Activated T-helper 2 cell treated with anti-CD3 and anti-CD28 coated beads, Interferon-gamma antibody, Interleukin-2, Interleukin-4, amounts not matched to agents 10 μg/mL and 5 μg/mL and 100 μg/mL, durations not matched to agents 14 hours and 24 hours and 36 hours (primary cell): ENCODE results near the gene FREM1. TPM values are rescaled to one million over a fixed set of nuclear protein-coding genes. Genes with fewer than 3 reads are reported as not detected.
A peak's percentile ranks its signal among the peaks of the same experiment; 100 is the strongest.

Source experiments
- DNase-seq: peaks from one replicate; pipeline ENCODE4 v3.0.0; 2021; ENCODE audit warnings: low spot score
- H3K27ac Mint-ChIP-seq: one replicate; pipeline ENCODE4 v1.8.0; 2021; ENCODE audit warnings: mixed read lengths
- H3K27me3 Mint-ChIP-seq: one replicate; pipeline ENCODE4 v1.8.0; 2021; ENCODE audit warnings: low read depth, mixed read lengths
- H3K36me3 Mint-ChIP-seq: one replicate; pipeline ENCODE4 v1.8.0; 2021; ENCODE audit warnings: low read depth, mixed read lengths
- H3K4me1 Mint-ChIP-seq: one replicate; pipeline ENCODE4 v1.8.0; 2021; ENCODE audit warnings: low read depth, mixed read lengths
- H3K4me3 Mint-ChIP-seq: one replicate; pipeline ENCODE4 v1.8.0; 2021; ENCODE audit warnings: low read depth, mild to moderate bottlenecking, moderate library complexity, mixed read lengths
- H3K9me3 Mint-ChIP-seq: one replicate; pipeline ENCODE4 v1.8.0; 2021; ENCODE audit warnings: mixed read lengths
- intact Hi-C: fragments of 100-400 bp; cut with micrococcal nuclease; formaldehyde crosslinking; loops from one replicate; pipeline ENCODE4 v1.15.1; 2023
- total RNA-seq: library from RNA; stranded (reverse); gene quantifications from 2 replicates; pipeline ENCODE4 v1.2.3, GENCODE V29; 2022

The FREM1 gene
- total RNA-seq, 1 donor from 2014 or later: not detected

GRCh38 chr9:14722391-14723035 is 187.7 kb downstream of the FREM1 start, which contains the start of gene CER1:
Gene CER1, minus strand, starts transcription at chr9:14722733. Its CDS starts 61 bp downstream, at chr9:14722672.
- intact Hi-C loops: no loop called here

GRCh38 chr9:14719231-14719923 is 190.9 kb downstream of the FREM1 start:
- Mint-ChIP-seq H3K9me3 (no peaks in the 10 kb centered on the region), H3K27me3 (peaks cover 3% of the 10 kb centered on the region), H3K4me3 (no peak overlapping the region), H3K4me1 (no peaks in the 10 kb centered on the region), H3K36me3 (no peaks in the 10 kb centered on the region), H3K27ac (no peak overlapping the region)
- DNase-seq: no peak
- intact Hi-C loops: no loop called here

More at GRCh38 chr9:14722391-14723035, 187.7 kb downstream of the FREM1 start, which contains the start of gene CER1:
- Mint-ChIP-seq H3K4me1 (no peaks in the 10 kb centered on the region), H3K36me3 (no peaks in the 10 kb centered on the region), H3K27ac (no peak within 1 kb of the TSS), H3K4me3 (no peak within 1 kb of the TSS), H3K9me3 (no peaks in the 10 kb centered on the region), H3K27me3 (peaks cover 3% of the 10 kb centered on the region)
- no peak for DNase-seq

- no peaks in the 10 kb centered on the region for H3K36me3 Mint-ChIP-seq
- peaks cover 6% of the 10 kb centered on the region for H3K27me3 Mint-ChIP-seq
- DNase-seq: no peak
- H3K4me1 Mint-ChIP-seq: no peaks in the 10 kb centered on the region
- H3K4me3 Mint-ChIP-seq: no peak overlapping the region
- peaks cover 2% of the 10 kb centered on the region for H3K9me3 Mint-ChIP-seq
- intact Hi-C loops: no loop called here
- H3K27ac Mint-ChIP-seq: no peak overlapping the region
Observed at GRCh38 chr9:14715102-14715501, 195.1 kb downstream of the FREM1 start.

- Mint-ChIP-seq H3K4me1 (no peaks in the 10 kb centered on the region), H3K9me3 (peaks cover 4% of the 10 kb centered on the region), H3K4me3 (no peak overlapping the region), H3K36me3 (no peaks in the 10 kb centered on the region), H3K27me3 (peaks cover 3% of the 10 kb centered on the region), H3K27ac (no peak overlapping the region)
- intact Hi-C loops: no loop called here
- DNase-seq: no peak
Observed at GRCh38 chr9:14713187-14713767, 197.0 kb downstream of the FREM1 start.

- no peak overlapping the region for H3K4me3 Mint-ChIP-seq
- peaks cover 21% of the 10 kb centered on the region for H3K9me3 Mint-ChIP-seq
- no peaks in the 10 kb centered on the region for H3K36me3 Mint-ChIP-seq
- H3K4me1 Mint-ChIP-seq: no peaks in the 10 kb centered on the region
- H3K27ac Mint-ChIP-seq: no peak overlapping the region
- no peak for DNase-seq
- H3K27me3 Mint-ChIP-seq: peaks cover 3% of the 10 kb centered on the region
- intact Hi-C loops: no loop called here
Observed at GRCh38 chr9:14710804-14711203, 199.4 kb downstream of the FREM1 start.

- Mint-ChIP-seq H3K4me1 (no peaks in the 10 kb centered on the region), H3K36me3 (no peaks in the 10 kb centered on the region)
- DNase-seq: no peak
Observed at GRCh38 chr9:14706530-14707140, 203.6 kb downstream of the FREM1 start.

GRCh38 chr9:14705079-14705478 is 205.1 kb downstream of the FREM1 start:
- H3K27me3 Mint-ChIP-seq: peaks cover 2% of the 10 kb centered on the region
- no peak overlapping the region for H3K27ac Mint-ChIP-seq
- DNase-seq: no peak
- intact Hi-C loops: no loop called here
- H3K4me3 Mint-ChIP-seq: no peak overlapping the region
- no peaks in the 10 kb centered on the region for H3K36me3 Mint-ChIP-seq
- peaks cover 32% of the 10 kb centered on the region for H3K9me3 Mint-ChIP-seq
- H3K4me1 Mint-ChIP-seq: no peaks in the 10 kb centered on the region

More at GRCh38 chr9:14706530-14707140, 203.6 kb downstream of the FREM1 start:
- Mint-ChIP-seq H3K9me3 (peaks cover 34% of the 10 kb centered on the region), H3K27ac (no peak overlapping the region), H3K27me3 (peaks cover 3% of the 10 kb centered on the region), H3K4me3 (no peak overlapping the region)
- intact Hi-C loops: no loop called here

GRCh38 chr9:14704281-14704680 is 205.9 kb downstream of the FREM1 start:
- no peaks in the 10 kb centered on the region for H3K4me1 Mint-ChIP-seq
- H3K27ac Mint-ChIP-seq: no peak overlapping the region
- no peak for DNase-seq
- H3K9me3 Mint-ChIP-seq: peaks cover 31% of the 10 kb centered on the region
- no peak overlapping the region for H3K4me3 Mint-ChIP-seq
- intact Hi-C loops: no loop called here
- peaks cover 2% of the 10 kb centered on the region for H3K27me3 Mint-ChIP-seq
- H3K36me3 Mint-ChIP-seq: no peaks in the 10 kb centered on the region

GRCh38 chr9:14702200-14702720 is 208.0 kb downstream of the FREM1 start:
- Mint-ChIP-seq H3K27me3 (peaks cover 10% of the 10 kb centered on the region), H3K27ac (no peak overlapping the region), H3K4me3 (no peak overlapping the region), H3K4me1 (no peaks in the 10 kb centered on the region), H3K36me3 (no peaks in the 10 kb centered on the region), H3K9me3 (peaks cover 22% of the 10 kb centered on the region)
- intact Hi-C loops: no loop called here
- DNase-seq: no peak

- H3K4me3 Mint-ChIP-seq: peak within 1 kb of the TSS; percentile 94
- peaks cover 37% of the 10 kb centered on the region for H3K4me1 Mint-ChIP-seq
- H3K9me3 Mint-ChIP-seq: no peaks in the 10 kb centered on the region
- intact Hi-C loops: no loop called here
- peak; percentile 46 for DNase-seq
- H3K36me3 Mint-ChIP-seq: peaks cover 16% of the 10 kb centered on the region
- H3K27me3 Mint-ChIP-seq: peaks cover 13% of the 10 kb centered on the region
- peak within 1 kb of the TSS; percentile 89 for H3K27ac Mint-ChIP-seq
Observed at GRCh38 chr9:14693251-14693861, 216.9 kb downstream of the FREM1 start, which contains the start of gene ZDHHC21. Gene ZDHHC21, minus strand, starts transcription at chr9:14693432. Its CDS starts 19,092 bp downstream, at chr9:14674340.

- intact Hi-C loops: no loop called here
- Mint-ChIP-seq H3K4me3 (peak overlapping the region; percentile 94), H3K27ac (peak overlapping the region; percentile 88), H3K27me3 (peaks cover 9% of the 10 kb centered on the region), H3K36me3 (peaks cover 20% of the 10 kb centered on the region), H3K9me3 (no peaks in the 10 kb centered on the region), H3K4me1 (peaks cover 41% of the 10 kb centered on the region)
- DNase-seq: peak; percentile 8
Observed at GRCh38 chr9:14692470-14693250, 217.6 kb downstream of the FREM1 start.
